GM19324 (cell line): ENCODE measurements around the gene MROH2A.

Source experiments
- ATAC-seq: cut with Tn5 transposase; IDR thresholded peaks from one replicate; pipeline ENCODE4 v1.9.1; 2021; ENCODE audit warnings: mild to moderate bottlenecking, moderate library complexity; ENCODE audit not compliant: unreplicated experiment, low FRiP score

MROH2A gene

GRCh38 chr2:233799716-233800115 is 21.6 kb downstream of the MROH2A start:
- no peak for ATAC-seq

- ATAC-seq = no peak
These were observed 22.1 kb downstream of the MROH2A start for GRCh38 chr2:233800208-233800607.

GRCh38 chr2:233801357-233802131 is 23.4 kb downstream of the MROH2A start:
- no peak for ATAC-seq

GRCh38 chr2:233802132-233802815 is 24.1 kb downstream of the MROH2A start:
- no peak for ATAC-seq

- no peak for ATAC-seq
These were observed 25.3 kb downstream of the MROH2A start for GRCh38 chr2:233803292-233803911.

GRCh38 chr2:233803994-233804393 is 25.9 kb downstream of the MROH2A start:
- no peak for ATAC-seq

GRCh38 chr2:233807215-233807865 is 29.2 kb downstream of the MROH2A start:
- ATAC-seq = no peak

GRCh38 chr2:233807966-233808935 is 30.1 kb downstream of the MROH2A start:
- ATAC-seq = no peak

GRCh38 chr2:233810385-233810784 is 32.3 kb downstream of the MROH2A start:
- ATAC-seq = no peak

GRCh38 chr2:233811087-233811486 is 33.0 kb downstream of the MROH2A start:
- ATAC-seq = no peak

GRCh38 chr2:233811732-233812131 is 33.6 kb downstream of the MROH2A start:
- ATAC-seq = no peak

- ATAC-seq = no peak
These were observed 35.3 kb downstream of the MROH2A start for GRCh38 chr2:233813236-233814055.

GRCh38 chr2:233814056-233814835 is 36.1 kb downstream of the MROH2A start:
- no peak for ATAC-seq

- no peak for ATAC-seq
These were observed 37.7 kb downstream of the MROH2A start for GRCh38 chr2:233815861-233816260.

- no peak for ATAC-seq
These were observed 38.2 kb downstream of the MROH2A start for GRCh38 chr2:233816334-233816733.

- ATAC-seq = no peak
These were observed 38.6 kb downstream of the MROH2A start for GRCh38 chr2:233816771-233817170.

GRCh38 chr2:233817361-233817911 is 39.3 kb downstream of the MROH2A start:
- no peak for ATAC-seq
